ENCODE measurements around the gene MAN2A1.

DNA sequence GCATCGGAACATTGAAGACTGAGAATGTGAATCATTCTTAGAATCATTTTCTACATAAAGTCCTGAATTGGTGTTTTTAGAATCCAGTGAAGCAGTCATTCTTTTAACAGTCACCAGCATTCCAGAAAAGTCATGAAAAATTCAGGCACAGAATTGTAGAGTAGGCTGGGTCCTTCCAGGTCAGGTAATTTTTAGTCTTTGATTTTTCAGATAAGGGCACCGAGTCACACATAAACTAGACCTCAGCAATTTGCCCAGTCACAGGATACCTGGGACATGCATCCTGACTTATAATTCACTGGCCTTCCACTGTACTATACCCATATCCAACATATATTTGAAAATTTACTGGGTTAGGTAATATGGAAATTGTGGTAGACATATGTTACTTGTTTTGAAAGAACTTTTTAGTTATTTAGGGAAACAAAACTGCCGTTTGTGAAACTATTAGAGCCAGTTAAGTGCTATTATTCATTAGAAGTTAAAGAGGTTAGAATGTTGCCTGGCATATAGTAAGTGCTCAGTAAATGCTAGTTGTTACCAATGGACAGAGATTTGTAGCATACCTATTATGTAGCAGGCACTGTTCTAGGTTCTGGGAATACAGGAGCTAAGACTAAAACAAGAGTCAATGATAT, 10.9 kb downstream of the MAN2A1 start:
- TF ChIP-seq POLR2A (IDR thresholded peaks at IDR 0.05), result no peak
- TF ChIP-seq, protein P1, sequence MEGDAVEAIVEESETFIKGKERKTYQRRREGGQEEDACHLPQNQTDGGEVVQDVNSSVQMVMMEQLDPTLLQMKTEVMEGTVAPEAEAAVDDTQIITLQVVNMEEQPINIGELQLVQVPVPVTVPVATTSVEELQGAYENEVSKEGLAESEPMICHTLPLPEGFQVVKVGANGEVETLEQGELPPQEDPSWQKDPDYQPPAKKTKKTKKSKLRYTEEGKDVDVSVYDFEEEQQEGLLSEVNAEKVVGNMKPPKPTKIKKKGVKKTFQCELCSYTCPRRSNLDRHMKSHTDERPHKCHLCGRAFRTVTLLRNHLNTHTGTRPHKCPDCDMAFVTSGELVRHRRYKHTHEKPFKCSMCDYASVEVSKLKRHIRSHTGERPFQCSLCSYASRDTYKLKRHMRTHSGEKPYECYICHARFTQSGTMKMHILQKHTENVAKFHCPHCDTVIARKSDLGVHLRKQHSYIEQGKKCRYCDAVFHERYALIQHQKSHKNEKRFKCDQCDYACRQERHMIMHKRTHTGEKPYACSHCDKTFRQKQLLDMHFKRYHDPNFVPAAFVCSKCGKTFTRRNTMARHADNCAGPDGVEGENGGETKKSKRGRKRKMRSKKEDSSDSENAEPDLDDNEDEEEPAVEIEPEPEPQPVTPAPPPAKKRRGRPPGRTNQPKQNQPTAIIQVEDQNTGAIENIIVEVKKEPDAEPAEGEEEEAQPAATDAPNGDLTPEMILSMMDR (IDR thresholded peaks at IDR 0.05), result no peak
